T-helper 1 cell (primary cell): ENCODE data around the gene LILRB3.
A peak's percentile ranks its signal among the peaks of the same experiment; 100 is the strongest.
"Not testable (repeated sequence)": the region's sequence is repeated elsewhere in the genome, so short reads cannot be mapped to it uniquely, and the experiment has no call there.

ENCODE experiments used
- DNase-seq, 5 donors: peaks; one replicate each; pipeline ENCODE4 v3.0.0-alpha.2; 2012 to 2020

LILRB3 gene

GRCh38 chr19:54189145-54189734 lies 33.6 kb downstream of the LILRB3 start, which contains the start of gene MBOAT7:
TSS of gene MBOAT7 (minus strand) at chr19:54189580. CDS start at chr19:54188508, 1,072 bp downstream.
- no peak for DNase-seq

GRCh38 chr19:54188215-54188871 lies 34.5 kb downstream of the LILRB3 start:
- peak in 4 of 5 donors; percentile 42 to 63 (median 50) for DNase-seq

GRCh38 chr19:54186934-54187381 lies 35.8 kb downstream of the LILRB3 start:
- no peak for DNase-seq

GRCh38 chr19:54186351-54186750 lies 36.5 kb downstream of the LILRB3 start:
- no peak for DNase-seq

- no peak for DNase-seq
Observed at GRCh38 chr19:54183431-54183830, 39.4 kb downstream of the LILRB3 start.

GRCh38 chr19:54181894-54182293 lies 40.9 kb downstream of the LILRB3 start:
- DNase-seq = not testable (repeated sequence)

- no peak for DNase-seq
Observed at GRCh38 chr19:54180691-54181091, 42.1 kb downstream of the LILRB3 start.

- DNase-seq = no peak
Observed at GRCh38 chr19:54179921-54180461, 42.8 kb downstream of the LILRB3 start.

GRCh38 chr19:54179262-54179852 lies 43.5 kb downstream of the LILRB3 start:
- DNase-seq = no peak

- no peak for DNase-seq
Observed at GRCh38 chr19:54178581-54179261, 44.1 kb downstream of the LILRB3 start.

GRCh38 chr19:54173951-54174834 lies 48.6 kb downstream of the LILRB3 start:
- DNase-seq = no peak

- no peak for DNase-seq
Observed at GRCh38 chr19:54173359-54173699, 49.5 kb downstream of the LILRB3 start.

GRCh38 chr19:54172471-54173358 lies 50.1 kb downstream of the LILRB3 start, which contains the start of gene TMC4:
TSS of gene TMC4 (minus strand) at chr19:54173160. CDS start at chr19:54173117, 43 bp downstream.
- DNase-seq = no peak

- DNase-seq = not testable (repeated sequence)
Observed at GRCh38 chr19:54171736-54172431, 50.9 kb downstream of the LILRB3 start.

GRCh38 chr19:54169149-54169740 lies 53.6 kb downstream of the LILRB3 start:
- no peak for DNase-seq

- peak; percentile 76 to 92 (median 80) for DNase-seq
Observed at GRCh38 chr19:54168174-54168917, 54.5 kb downstream of the LILRB3 start.
